HG02884 (cell line): ENCODE measurements around the gene EXOC3.
A peak's percentile ranks its signal among the peaks of the same experiment; 100 is the strongest.

ENCODE experiments used
- ATAC-seq: cut with Tn5 transposase; IDR thresholded peaks from one replicate; pipeline ENCODE4 v1.9.1; 2021; ENCODE audit warnings: mild to moderate bottlenecking, moderate library complexity; ENCODE audit not compliant: unreplicated experiment

The EXOC3 gene

GRCh38 chr5:424301-425110, 18.5 kb upstream of the EXOC3 start:
- peak; percentile 85 for ATAC-seq

GRCh38 chr5:425714-426113, 17.3 kb upstream of the EXOC3 start:
- ATAC-seq = no peak

- ATAC-seq = no peak
Observed at GRCh38 chr5:426392-426976, 16.5 kb upstream of the EXOC3 start.

GRCh38 chr5:427415-428087, 15.4 kb upstream of the EXOC3 start:
- no peak for ATAC-seq

- no peak for ATAC-seq
Observed at GRCh38 chr5:428219-428618, 14.8 kb upstream of the EXOC3 start.

- ATAC-seq = no peak
Observed at GRCh38 chr5:428754-429452, 14.1 kb upstream of the EXOC3 start.

- no peak for ATAC-seq
Observed at GRCh38 chr5:429453-430188, 13.4 kb upstream of the EXOC3 start.

GRCh38 chr5:430214-430925, 12.6 kb upstream of the EXOC3 start:
- no peak for ATAC-seq

GRCh38 chr5:431001-431710, 11.8 kb upstream of the EXOC3 start:
- ATAC-seq = peak; percentile 61

GRCh38 chr5:431711-432050, 11.3 kb upstream of the EXOC3 start:
- ATAC-seq = no peak

GRCh38 chr5:432201-432927, 10.6 kb upstream of the EXOC3 start:
- no peak for ATAC-seq

GRCh38 chr5:432928-433791, 9.8 kb upstream of the EXOC3 start:
- no peak for ATAC-seq

- ATAC-seq = no peak
Observed at GRCh38 chr5:433836-434235, 9.1 kb upstream of the EXOC3 start.

GRCh38 chr5:434443-435146, 8.4 kb upstream of the EXOC3 start:
- ATAC-seq = no peak

- ATAC-seq = no peak
Observed at GRCh38 chr5:435156-435790, 7.7 kb upstream of the EXOC3 start.

GRCh38 chr5:435961-436640, 6.9 kb upstream of the EXOC3 start:
- no peak for ATAC-seq

- ATAC-seq = no peak
Observed at GRCh38 chr5:436641-436975, 6.4 kb upstream of the EXOC3 start.
